GM15510 (cell line): ENCODE measurements around the gene KCNQ4.

Source experiments
- POLR2A ChIP-seq: IDR thresholded peaks from 3 replicates; pipeline ENCODE4 v1.6.1; 2011; ENCODE audit warnings: borderline replicate concordance; ENCODE audit not compliant: insufficient read length; ENCODE audit errors: extremely low read depth

KCNQ4 gene

GRCh38 chr1:40795811-40796586 lies 12.4 kb downstream of the KCNQ4 start:
- no peak for TF ChIP-seq POLR2A

- no peak for TF ChIP-seq POLR2A
Observed at GRCh38 chr1:40796939-40797667, 13.5 kb downstream of the KCNQ4 start.

GRCh38 chr1:40797668-40798010 lies 14.1 kb downstream of the KCNQ4 start:
- TF ChIP-seq POLR2A = no peak

GRCh38 chr1:40798366-40799281 lies 15.0 kb downstream of the KCNQ4 start:
- TF ChIP-seq POLR2A = no peak

- no peak for TF ChIP-seq POLR2A
Observed at GRCh38 chr1:40799351-40799867, 15.8 kb downstream of the KCNQ4 start.

GRCh38 chr1:40801742-40802077 lies 18.1 kb downstream of the KCNQ4 start:
- TF ChIP-seq POLR2A = no peak

- no peak for TF ChIP-seq POLR2A
Observed at GRCh38 chr1:40802078-40802741, 18.6 kb downstream of the KCNQ4 start.

- no peak for TF ChIP-seq POLR2A
Observed at GRCh38 chr1:40802742-40803113, 19.1 kb downstream of the KCNQ4 start.

- TF ChIP-seq POLR2A = no peak
Observed at GRCh38 chr1:40803447-40803846, 19.9 kb downstream of the KCNQ4 start.

GRCh38 chr1:40803902-40804301 lies 20.3 kb downstream of the KCNQ4 start:
- TF ChIP-seq POLR2A = no peak

- no peak for TF ChIP-seq POLR2A
Observed at GRCh38 chr1:40806240-40806639, 22.7 kb downstream of the KCNQ4 start.

- TF ChIP-seq POLR2A = no peak
Observed at GRCh38 chr1:40806731-40807695, 23.4 kb downstream of the KCNQ4 start.

GRCh38 chr1:40808002-40808401 lies 24.4 kb downstream of the KCNQ4 start:
- no peak for TF ChIP-seq POLR2A

- no peak for TF ChIP-seq POLR2A
Observed at GRCh38 chr1:40808444-40808843, 24.9 kb downstream of the KCNQ4 start.

- no peak for TF ChIP-seq POLR2A
Observed at GRCh38 chr1:40808909-40809308, 25.3 kb downstream of the KCNQ4 start.
